Ascending aorta (tissue), 2 donors: ENCODE measurements around the gene CNDP1. TPM values are rescaled to one million over a fixed set of nuclear protein-coding genes. Genes with fewer than 3 reads are reported as not detected.

ENCODE experiments used
- DNase-seq, 2 donors: peaks; one replicate each; pipeline ENCODE4 v3.0.0-alpha.2; 2019; ENCODE audit warnings: low spot score in 2 of 2
- H3K27ac ChIP-seq, 2 donors: fragments of 200-600 bp; sonication (generic); one replicate each; pipeline ENCODE4 v1.5.1; 2016 to 2017; ENCODE audit warnings: mild to moderate bottlenecking in 1 of 2
- H3K27me3 ChIP-seq: fragments of 200-600 bp; sonication (generic); one replicate; pipeline ENCODE4 v1.5.1; 2017
- H3K36me3 ChIP-seq, 2 donors: fragments of 200-600 bp; sonication (generic); one replicate each; pipeline ENCODE4 v1.5.1; 2016
- H3K4me1 ChIP-seq, 2 donors: fragments of 200-600 bp; sonication (generic); one replicate each; pipeline ENCODE4 v1.5.1; 2016 to 2017; ENCODE audit warnings: mild to moderate bottlenecking in 1 of 2
- H3K4me3 ChIP-seq, 2 donors: fragments of 200-600 bp; sonication (generic); one replicate each; pipeline ENCODE4 v1.5.1; 2016 to 2017; ENCODE audit warnings: mild to moderate bottlenecking in 1 of 2
- H3K9me3 ChIP-seq, 2 donors: fragments of 200-600 bp; sonication (generic); one replicate each; pipeline ENCODE4 v1.5.1; 2016
- CTCF ChIP-seq, 3 experiments: fragments of 200-600 bp in 2 of 3; fragments of 450-650 bp in 1 of 3; sonication (generic) in 2 of 3; IDR thresholded peaks; one replicate each; pipeline ENCODE4 v1.5.1; 2016 to 2019; ENCODE audit warnings: antibody characterized with exemption in 3 of 3, mild to moderate bottlenecking in 1 of 3, moderate library complexity in 1 of 3
- intact Hi-C: fragments of 100-400 bp; cut with DNase I; formaldehyde crosslinking; loops from one replicate; pipeline ENCODE4 v1.15.1; 2023
- total RNA-seq: library from RNA; depleted of rRNA; stranded (reverse); fragments of >200 nt; gene quantifications from one replicate; pipeline ENCODE4 v1.1.0, GENCODE V29; 2016

The CNDP1 gene
- total RNA-seq, 1 donor from 2014 or later, result not detected

GRCh38 chr18:74514860-74515495 is 19.3 kb upstream of the CNDP1 start:
- no peak for TF ChIP-seq CTCF (IDR thresholded peaks at IDR 0.05)
- H3K27me3 ChIP-seq, result no peaks in the 10 kb centered on the region
- no peak overlapping the region for H3K4me3 ChIP-seq
- no peak overlapping the region for H3K27ac ChIP-seq
- intact Hi-C loops, result no loop called here
- peaks cover 59 to 92% of the 10 kb centered on the region in 2 donors for H3K36me3 ChIP-seq
- peak in 1 of 2 donors; percentile 53 for DNase-seq
- H3K9me3 ChIP-seq, result no peaks in the 10 kb centered on the region
- H3K4me1 ChIP-seq, result no peaks in the 10 kb centered on the region

- H3K9me3 ChIP-seq, result no peaks in the 10 kb centered on the region
- H3K4me3 ChIP-seq, result no peak overlapping the region
- intact Hi-C loops, result no loop called here
- H3K27me3 ChIP-seq, result no peaks in the 10 kb centered on the region
- H3K27ac ChIP-seq, result no peak overlapping the region
- no peaks in the 10 kb centered on the region for H3K4me1 ChIP-seq
- peaks cover 59 to 92% of the 10 kb centered on the region in 2 donors for H3K36me3 ChIP-seq
- no peak for TF ChIP-seq CTCF (IDR thresholded peaks at IDR 0.05)
- peak in 1 of 2 donors; percentile 50 for DNase-seq
These were observed 18.6 kb upstream of the CNDP1 start for GRCh38 chr18:74515620-74516231.

- intact Hi-C loops, result no loop called here
- Histone ChIP-seq H3K4me3 (no peak overlapping the region), H3K4me1 (no peaks in the 10 kb centered on the region), H3K27me3 (no peaks in the 10 kb centered on the region), H3K27ac (no peak overlapping the region), H3K36me3 (peaks cover 59 to 93% of the 10 kb centered on the region in 2 donors), H3K9me3 (no peaks in the 10 kb centered on the region)
- peak in 1 of 2 donors; percentile 46 for DNase-seq
- TF ChIP-seq CTCF (IDR thresholded peaks at IDR 0.05), result no peak
These were observed 17.7 kb upstream of the CNDP1 start for GRCh38 chr18:74516271-74517235.

GRCh38 chr18:74517236-74517630 is 17.1 kb upstream of the CNDP1 start:
- Histone ChIP-seq H3K4me1 (no peaks in the 10 kb centered on the region), H3K27me3 (no peaks in the 10 kb centered on the region), H3K4me3 (no peak overlapping the region), H3K27ac (no peak overlapping the region), H3K36me3 (peaks cover 56 to 88% of the 10 kb centered on the region in 2 donors), H3K9me3 (no peaks in the 10 kb centered on the region)
- DNase-seq, result peak in 1 of 2 donors; percentile 24
- no peak for TF ChIP-seq CTCF (IDR thresholded peaks at IDR 0.05)
- intact Hi-C loops, result no loop called here

GRCh38 chr18:74518456-74519295 is 15.6 kb upstream of the CNDP1 start:
- Histone ChIP-seq H3K4me1 (no peaks in the 10 kb centered on the region), H3K36me3 (peaks cover 51 to 73% of the 10 kb centered on the region in 2 donors), H3K27ac (no peak overlapping the region), H3K9me3 (no peaks in the 10 kb centered on the region), H3K27me3 (no peaks in the 10 kb centered on the region), H3K4me3 (no peak overlapping the region)
- TF ChIP-seq CTCF (IDR thresholded peaks at IDR 0.05), result no peak
- peak in 1 of 2 donors; percentile 47 for DNase-seq
- intact Hi-C loops, result no loop called here
